Esophagus squamous epithelium (tissue), 5 donors: ENCODE data around the gene CDHR5. TPM values are rescaled to one million over a fixed set of nuclear protein-coding genes. Genes with fewer than 3 reads are reported as not detected.

Experiments
- DNase-seq: peaks from one replicate; lab custom pipeline; 2025; lab: John Stamatoyannopoulos, UW
- H3K27ac ChIP-seq, 4 donors: fragments of 200-600 bp; sonication (generic); one replicate each; pipeline ENCODE4 v1.5.1; 2016 to 2019; ENCODE audit warnings: mild to moderate bottlenecking in 1 of 4
- H3K27me3 ChIP-seq, 4 donors: fragments of 200-600 bp; sonication (generic); 1 replicate in 3 of 4; 2 replicates in 1 of 4; pipeline versions ENCODE4 v1.5.1 to v1.6.0; 2017 to 2021; ENCODE audit warnings: antibody characterized with exemption in 1 of 4
- H3K36me3 ChIP-seq, 3 donors: fragments of 200-600 bp; sonication (generic); one replicate each; pipeline ENCODE4 v1.5.1; 2016 to 2019
- H3K4me1 ChIP-seq, 3 donors: fragments of 200-600 bp; sonication (generic); one replicate each; pipeline ENCODE4 v1.5.1; 2017 to 2019
- H3K4me3 ChIP-seq, 4 donors: fragments of 200-600 bp; sonication (generic); 1 replicate in 3 of 4; 2 replicates in 1 of 4; pipeline ENCODE4 v1.5.1; 2016 to 2019; ENCODE audit warnings: mild to moderate bottlenecking in 2 of 4, moderate library complexity in 1 of 4
- H3K9me3 ChIP-seq, 3 donors: fragments of 200-600 bp; sonication (generic); one replicate each; pipeline ENCODE4 v1.5.1; 2016 to 2019
- POLR2A ChIP-seq, 4 donors: fragments of 450-650 bp; IDR thresholded peaks; one replicate each; pipeline ENCODE4 v1.6.1; 2017; ENCODE audit warnings: antibody characterized with exemption in 4 of 4, mild to moderate bottlenecking in 4 of 4, moderate library complexity in 3 of 4
- WGBS, 2 donors: methylation state at CpG; one replicate each; pipeline ENCODE4 v1.1.5; 2018; 5-methylcytosine and 5-hydroxymethylcytosine counted together
- intact Hi-C: fragments of 100-400 bp; cut with DNase I; formaldehyde crosslinking; loops from one replicate; pipeline ENCODE4 v1.15.0; 2022
- total RNA-seq, 4 donors: library from RNA; depleted of rRNA; stranded (reverse); fragments of >200 nt; gene quantifications; one replicate each; pipeline ENCODE4 v1.1.0, GENCODE V29; 2016
- TF ChIP-seq, protein P1 (sequence below), 6 experiments: fragments of 450-650 bp in 4 of 6; fragments of 200-600 bp in 2 of 6; sonication (generic) in 2 of 6; IDR thresholded peaks; one replicate each; pipeline ENCODE4 v1.5.1; 2016 to 2019; ENCODE audit warnings: antibody characterized with exemption in 6 of 6, mild to moderate bottlenecking in 4 of 6, moderate library complexity in 4 of 6
- donor health status: DM: yes; HTN: yes; CAD: no.

The CDHR5 gene
- total RNA-seq, 4 donors from 2014 or later, result not detected

DNA sequence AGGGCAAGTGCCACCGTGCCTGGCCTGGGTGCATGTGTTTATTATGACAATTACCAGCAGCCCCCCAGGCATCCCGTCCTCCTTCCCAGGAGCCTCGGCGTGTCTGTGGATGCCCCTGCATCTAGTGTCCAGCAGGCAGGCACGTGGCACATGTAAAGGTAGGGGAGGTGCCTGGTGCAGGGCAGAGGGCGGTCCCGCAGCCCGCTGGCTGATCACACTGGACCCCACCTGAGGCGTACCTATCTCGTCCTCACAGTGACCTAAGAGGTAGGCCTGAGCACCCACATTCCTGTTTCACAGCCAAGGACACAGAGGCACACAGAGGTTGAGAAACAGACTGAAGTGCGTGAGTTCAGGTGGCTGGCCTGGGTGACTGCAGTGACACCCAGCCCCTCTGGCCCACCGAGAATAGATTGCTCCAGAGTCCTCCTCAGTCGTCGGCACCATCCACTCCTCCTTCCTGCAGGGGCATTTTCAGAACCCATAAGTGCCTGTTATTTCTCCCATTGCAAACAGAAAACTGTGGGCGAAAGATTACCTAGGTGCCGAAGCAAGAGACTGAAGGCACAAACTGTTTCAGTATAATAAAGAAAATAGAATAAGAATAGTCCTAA lies 51.5 kb downstream of the CDHR5 start:
- no peak for TF ChIP-seq POLR2A (IDR thresholded peaks at IDR 0.05)
- TF ChIP-seq, protein P1, sequence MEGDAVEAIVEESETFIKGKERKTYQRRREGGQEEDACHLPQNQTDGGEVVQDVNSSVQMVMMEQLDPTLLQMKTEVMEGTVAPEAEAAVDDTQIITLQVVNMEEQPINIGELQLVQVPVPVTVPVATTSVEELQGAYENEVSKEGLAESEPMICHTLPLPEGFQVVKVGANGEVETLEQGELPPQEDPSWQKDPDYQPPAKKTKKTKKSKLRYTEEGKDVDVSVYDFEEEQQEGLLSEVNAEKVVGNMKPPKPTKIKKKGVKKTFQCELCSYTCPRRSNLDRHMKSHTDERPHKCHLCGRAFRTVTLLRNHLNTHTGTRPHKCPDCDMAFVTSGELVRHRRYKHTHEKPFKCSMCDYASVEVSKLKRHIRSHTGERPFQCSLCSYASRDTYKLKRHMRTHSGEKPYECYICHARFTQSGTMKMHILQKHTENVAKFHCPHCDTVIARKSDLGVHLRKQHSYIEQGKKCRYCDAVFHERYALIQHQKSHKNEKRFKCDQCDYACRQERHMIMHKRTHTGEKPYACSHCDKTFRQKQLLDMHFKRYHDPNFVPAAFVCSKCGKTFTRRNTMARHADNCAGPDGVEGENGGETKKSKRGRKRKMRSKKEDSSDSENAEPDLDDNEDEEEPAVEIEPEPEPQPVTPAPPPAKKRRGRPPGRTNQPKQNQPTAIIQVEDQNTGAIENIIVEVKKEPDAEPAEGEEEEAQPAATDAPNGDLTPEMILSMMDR (IDR thresholded peaks at IDR 0.05), result no peak
- Histone ChIP-seq H3K9me3 (no peaks in the 10 kb centered on the region), H3K4me1 (peaks cover 24 to 47% (median 34%) of the 10 kb centered on the region in 3 donors), H3K4me3 (no peak overlapping the region), H3K36me3 (no peaks in the 10 kb centered on the region), H3K27me3 (peaks cover 0 to 9% (median 0%) of the 10 kb centered on the region in 4 donors), H3K27ac (no peak overlapping the region)
- 84 to 87% methylated on average over 6 to 10 of the region's 16 CpGs for WGBS, 2 donors
- no peak for DNase-seq
- intact Hi-C loops, result no loop called here

DNA sequence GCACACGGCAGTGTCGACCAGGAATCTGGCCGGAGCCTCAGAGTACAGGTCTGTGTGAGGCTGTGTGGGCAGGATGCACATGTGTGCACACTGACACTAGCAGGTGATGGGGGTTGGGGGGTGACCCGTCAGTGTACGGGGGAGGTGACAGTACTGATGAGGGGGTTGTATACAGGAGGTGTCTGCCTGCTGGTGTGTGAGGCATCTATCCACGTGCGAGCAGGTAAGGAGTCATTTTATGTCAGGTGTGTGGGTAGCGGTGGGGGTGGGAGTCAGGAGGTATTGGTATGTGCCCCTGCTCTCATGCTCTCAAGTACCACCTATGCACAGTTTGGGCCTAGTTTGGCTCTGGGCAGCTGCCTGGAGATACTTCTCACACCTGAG lies 53.0 kb downstream of the CDHR5 start:
- Histone ChIP-seq H3K9me3 (no peaks in the 10 kb centered on the region), H3K4me1 (peaks cover 18 to 46% (median 19%) of the 10 kb centered on the region in 3 donors), H3K4me3 (no peak overlapping the region), H3K27me3 (peaks cover 0 to 9% (median 0%) of the 10 kb centered on the region in 4 donors), H3K36me3 (no peaks in the 10 kb centered on the region), H3K27ac (no peak overlapping the region)
- WGBS, 2 donors, result 87 to 90% methylated on average over 5 to 6 of the region's 8 CpGs
- TF ChIP-seq POLR2A (IDR thresholded peaks at IDR 0.05), result no peak
- TF ChIP-seq, protein P1 (IDR thresholded peaks at IDR 0.05), result no peak
- intact Hi-C loops, result no loop called here
- DNase-seq, result no peak

DNA sequence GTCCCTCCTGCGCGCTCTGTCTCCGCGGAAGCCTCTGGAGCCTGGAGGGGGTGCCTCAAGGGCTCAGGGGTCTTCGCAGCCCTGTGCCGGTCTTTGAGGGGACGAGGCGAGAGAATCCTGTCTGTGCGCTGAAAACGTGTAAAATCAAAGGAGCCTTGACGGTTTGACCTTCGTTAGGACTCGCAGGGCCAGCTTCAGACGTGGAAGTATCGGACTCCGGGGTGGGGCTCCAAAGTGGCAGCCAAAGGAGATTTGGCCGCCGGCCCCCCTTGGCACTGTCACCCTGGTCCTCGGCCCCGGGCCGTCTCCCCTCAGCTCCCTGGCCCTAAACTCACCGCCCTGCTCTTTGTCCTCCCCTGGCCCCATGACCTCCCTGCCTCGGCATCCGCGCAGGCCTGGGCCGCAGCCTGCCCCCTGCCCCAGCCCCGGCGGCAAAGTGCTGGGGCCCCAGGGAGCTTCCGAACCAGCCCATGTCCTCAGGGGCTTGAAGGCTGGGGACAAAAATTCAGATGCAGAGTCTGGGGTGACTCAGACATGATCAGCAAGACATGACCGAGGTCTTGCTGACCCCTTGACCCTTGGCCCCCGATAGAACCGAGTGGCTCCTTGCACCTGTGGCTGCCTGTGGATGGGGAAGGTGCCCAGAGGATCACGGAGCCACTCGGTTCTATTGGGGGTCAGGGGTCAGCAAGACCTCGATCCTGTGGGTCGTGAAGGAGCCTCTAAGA lies 55.4 kb downstream of the CDHR5 start:
- DNase-seq, result no peak
- no peaks in the 10 kb centered on the region for H3K36me3 ChIP-seq
- peak overlapping the region; percentile 65 to 90 (median 66) for H3K4me3 ChIP-seq
- WGBS, 2 donors, result 21 to 48% methylated on average over 15 to 20 of the region's 36 CpGs
- H3K27me3 ChIP-seq, result no peaks in the 10 kb centered on the region
- intact Hi-C loops, result loop anchor here (5.0 kb wide), 1 partner anchor 48 kb away; the partner anchor contains the start of gene IRF7
- no peaks in the 10 kb centered on the region for H3K9me3 ChIP-seq
- TF ChIP-seq POLR2A (IDR thresholded peaks at IDR 0.05), result no peak
- TF ChIP-seq, protein P1 (IDR thresholded peaks at IDR 0.05), result no peak
- H3K27ac ChIP-seq, result peak overlapping the region; percentile 93 to 96 (median 96)
- H3K4me1 ChIP-seq, result peaks cover 7 to 51% (median 11%) of the 10 kb centered on the region in 3 donors

DNA sequence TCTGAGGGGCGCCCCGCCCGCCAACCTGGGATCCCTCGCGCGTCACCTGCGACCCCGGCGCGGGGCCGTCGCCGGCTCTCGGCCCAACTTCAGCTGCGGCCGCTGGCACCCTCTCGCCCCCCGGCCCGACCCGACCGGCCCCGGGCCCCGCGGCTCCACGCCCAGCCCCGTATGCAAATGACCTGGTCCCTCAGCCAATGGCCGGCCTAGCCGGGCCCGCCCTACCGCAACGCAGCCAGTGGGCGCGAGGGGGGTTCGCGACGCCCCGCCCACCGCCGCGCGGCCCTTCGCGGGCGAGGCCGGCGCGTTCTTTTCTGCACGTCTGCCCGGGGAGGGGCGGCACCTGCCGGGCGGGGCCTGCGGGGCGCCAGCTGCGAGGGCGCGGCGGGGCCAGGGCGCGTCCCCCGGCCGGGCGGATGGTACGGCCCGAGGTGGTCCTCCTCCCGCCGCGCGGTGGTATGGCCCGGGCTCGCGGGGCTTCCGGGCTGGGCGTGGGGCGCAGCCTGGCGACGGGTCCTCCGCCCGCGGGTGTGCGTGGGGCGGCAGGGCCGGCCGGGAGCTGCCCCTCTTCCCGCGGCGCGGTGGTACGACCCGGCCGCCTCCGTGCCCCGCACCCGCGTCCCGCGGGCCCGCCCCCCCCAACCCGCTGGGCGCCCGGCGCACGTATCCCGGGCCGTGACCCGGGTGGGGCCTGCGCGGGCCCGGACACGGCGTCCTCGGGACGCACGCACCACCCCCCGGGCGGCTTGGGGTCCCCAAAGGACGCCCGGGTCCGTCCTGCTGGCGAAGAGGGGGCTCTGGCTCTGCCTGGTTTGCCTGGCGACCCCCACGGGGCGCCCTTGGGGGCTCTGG lies 56.2 kb downstream of the CDHR5 start:
- TF ChIP-seq, protein P1 (IDR thresholded peaks at IDR 0.05), result peak in 3 of 6 experiments; percentile 1 to 14 (median 10)
- TF ChIP-seq POLR2A (IDR thresholded peaks at IDR 0.05), result peak in 3 of 4 donors; percentile 47 to 73 (median 72)
- Histone ChIP-seq H3K4me1 (peaks cover 10 to 56% (median 11%) of the 10 kb centered on the region in 3 donors), H3K36me3 (peaks cover 0 to 6% (median 0%) of the 10 kb centered on the region in 3 donors), H3K27me3 (no peaks in the 10 kb centered on the region), H3K4me3 (peak overlapping the region; percentile 65 to 90 (median 66)), H3K27ac (peak overlapping the region; percentile 93 to 96 (median 96)), H3K9me3 (no peaks in the 10 kb centered on the region)
- no peak for DNase-seq
- 0% methylated on average over 6 of the region's 123 CpGs; no CpG with 5 or more reads in 1 of the 2 donors for whole genome bisulfite sequencing, 2 donors
- intact Hi-C loops, result loop anchor here (5.0 kb wide), 1 partner anchor 49 kb away; the partner anchor contains the start of gene IRF7
